Lower lobe of right lung (tissue), 2 donors: ENCODE measurements around the gene LHX4. TPM values are rescaled to one million over a fixed set of nuclear protein-coding genes. Genes with fewer than 3 reads are reported as not detected.

Experiments
- ATAC-seq, 2 donors: fragments of 200-7000 bp; cut with Tn5 transposase; one replicate each; pipeline ENCODE4 v1.9.1; 2020 to 2022; ENCODE audit warnings: mild to moderate bottlenecking in 2 of 2, moderate library complexity in 2 of 2
- DNase-seq: peaks from one replicate; pipeline ENCODE4 v3.0.0-alpha.2; 2020
- H3K27ac ChIP-seq: fragments of 200-600 bp; one replicate; pipeline ENCODE4 v1.8.0; 2022
- H3K27me3 ChIP-seq: fragments of 200-600 bp; one replicate; pipeline ENCODE4 v1.8.0; 2022; ENCODE audit warnings: low read depth
- H3K36me3 ChIP-seq: fragments of 200-600 bp; one replicate; pipeline ENCODE4 v1.8.0; 2022; ENCODE audit warnings: mild to moderate bottlenecking
- H3K4me1 ChIP-seq: fragments of 200-600 bp; one replicate; pipeline ENCODE4 v1.8.0; 2022
- H3K4me3 ChIP-seq: fragments of 200-600 bp; one replicate; pipeline ENCODE4 v1.8.0; 2022; ENCODE audit warnings: mild to moderate bottlenecking
- H3K9me3 ChIP-seq: fragments of 200-600 bp; one replicate; pipeline ENCODE4 v1.8.0; 2022
- CTCF ChIP-seq: fragments of 200-600 bp; IDR thresholded peaks from one replicate; pipeline ENCODE4 v1.8.0; 2022; ENCODE audit warnings: antibody characterized with exemption, mild to moderate bottlenecking
- intact Hi-C: fragments of 100-400 bp; cut with DNase I; formaldehyde crosslinking; loops from one replicate; pipeline ENCODE4 v1.11.0; 2022
- total RNA-seq: library from RNA; stranded (reverse); fragmentation: NEBNext Ultra II Directional; extraction: Animal tissue kit (Norgen Biotek cat#: 25700); gene quantifications from one replicate; pipeline ENCODE4 v1.2.1, GENCODE V29; 2021
- donor health status: DM: no; HTN: yes; CAD: no; lungs with severe emphysema.

The LHX4 gene
- total RNA-seq, 1 donor from 2014 or later = not detected

- Histone ChIP-seq H3K4me1 (no peaks in the 10 kb centered on the region), H3K4me3 (no peak overlapping the region), H3K9me3 (no peaks in the 10 kb centered on the region), H3K36me3 (no peaks in the 10 kb centered on the region), H3K27me3 (peaks cover 8% of the 10 kb centered on the region), H3K27ac (no peak overlapping the region)
- no peak for DNase-seq
- TF ChIP-seq CTCF = no peak
- intact Hi-C loops = no loop called here
- ATAC-seq = no peak
Observed at GRCh38 chr1:180211860-180212229, 18.2 kb upstream of the LHX4 start.

GRCh38 chr1:180213401-180214170 is 16.5 kb upstream of the LHX4 start:
- TF ChIP-seq CTCF = no peak
- Histone ChIP-seq H3K27ac (no peak overlapping the region), H3K9me3 (no peaks in the 10 kb centered on the region), H3K4me1 (no peaks in the 10 kb centered on the region), H3K27me3 (peaks cover 8% of the 10 kb centered on the region), H3K36me3 (no peaks in the 10 kb centered on the region), H3K4me3 (no peak overlapping the region)
- ATAC-seq = no peak
- DNase-seq = no peak
- intact Hi-C loops = no loop called here

GRCh38 chr1:180215856-180216625 is 14.0 kb upstream of the LHX4 start:
- no peaks in the 10 kb centered on the region for H3K9me3 ChIP-seq

GRCh38 chr1:180217006-180217405 is 13.1 kb upstream of the LHX4 start:
- no peak overlapping the region for H3K4me3 ChIP-seq
- DNase-seq (no peak), ATAC-seq (no peak)
- H3K36me3 ChIP-seq = no peaks in the 10 kb centered on the region
- no peak for TF ChIP-seq CTCF
- intact Hi-C loops = no loop called here
- no peak overlapping the region for H3K27ac ChIP-seq
- peaks cover 7% of the 10 kb centered on the region for H3K27me3 ChIP-seq
- H3K9me3 ChIP-seq = no peaks in the 10 kb centered on the region
- H3K4me1 ChIP-seq = no peaks in the 10 kb centered on the region

More at GRCh38 chr1:180215856-180216625, 14.0 kb upstream of the LHX4 start:
- no peaks in the 10 kb centered on the region for H3K36me3 ChIP-seq
- no peak overlapping the region for H3K4me3 ChIP-seq
- ATAC-seq (no peak), DNase-seq (no peak)
- intact Hi-C loops = no loop called here
- TF ChIP-seq CTCF = no peak
- no peak overlapping the region for H3K27ac ChIP-seq
- peaks cover 8% of the 10 kb centered on the region for H3K27me3 ChIP-seq
- no peaks in the 10 kb centered on the region for H3K4me1 ChIP-seq

GRCh38 chr1:180218806-180219765 is 11.0 kb upstream of the LHX4 start:
- H3K9me3 ChIP-seq = no peaks in the 10 kb centered on the region
- H3K27me3 ChIP-seq = no peaks in the 10 kb centered on the region
- intact Hi-C loops = no loop called here
- no peak overlapping the region for H3K4me3 ChIP-seq
- TF ChIP-seq CTCF = no peak
- no peaks in the 10 kb centered on the region for H3K4me1 ChIP-seq
- ATAC-seq (no peak), DNase-seq (no peak)
- H3K27ac ChIP-seq = no peak overlapping the region
- H3K36me3 ChIP-seq = no peaks in the 10 kb centered on the region
